ENCODE measurements around the gene CCL22. TPM values are rescaled to one million over a fixed set of nuclear protein-coding genes. Genes with fewer than 3 reads are reported as not detected.

Gene CCL22
- total RNA-seq, 1 donor from 2014 or later: not detected

DNA sequence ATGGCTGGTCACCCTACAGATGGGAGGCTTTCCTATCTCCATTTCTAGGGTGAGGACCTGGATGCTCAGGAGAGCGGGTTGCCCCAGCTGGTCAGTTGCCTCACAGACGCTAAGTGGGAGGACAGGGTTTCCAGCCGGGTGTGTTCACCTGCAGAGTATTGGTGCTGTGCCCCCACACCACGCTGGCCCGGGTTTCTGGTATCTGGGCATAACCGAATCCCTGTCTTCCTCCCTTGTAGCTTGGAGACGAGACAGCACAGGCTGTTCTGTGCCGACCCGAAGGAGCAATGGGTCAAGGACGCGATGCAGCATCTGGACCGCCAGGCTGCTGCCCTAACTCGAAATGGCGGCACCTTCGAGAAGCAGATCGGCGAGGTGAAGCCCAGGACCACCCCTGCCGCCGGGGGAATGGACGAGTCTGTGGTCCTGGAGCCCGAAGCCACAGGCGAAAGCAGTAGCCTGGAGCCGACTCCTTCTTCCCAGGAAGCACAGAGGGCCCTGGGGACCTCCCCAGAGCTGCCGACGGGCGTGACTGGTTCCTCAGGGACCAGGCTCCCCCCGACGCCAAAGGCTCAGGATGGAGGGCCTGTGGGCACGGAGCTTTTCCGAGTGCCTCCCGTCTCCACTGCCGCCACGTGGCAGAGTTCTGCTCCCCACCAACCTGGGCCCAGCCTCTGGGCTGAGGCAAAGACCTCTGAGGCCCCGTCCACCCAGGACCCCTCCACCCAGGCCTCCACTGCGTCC is 23.4 kb downstream of the CCL22 start:
- H3K27me3 ChIP-seq (ENCODE audit: control insufficient read depth, insufficient read depth, low read length): no peaks in the 10 kb centered on the region
- no peak overlapping the region for H3K4me3 ChIP-seq (ENCODE audit: low read depth, low read length)
- H3K36me3 ChIP-seq (ENCODE audit: control insufficient read depth, insufficient read depth, low read length): no peaks in the 10 kb centered on the region
- no peak for DNase-seq (ENCODE audit: low read depth)
- TF ChIP-seq, protein P1, sequence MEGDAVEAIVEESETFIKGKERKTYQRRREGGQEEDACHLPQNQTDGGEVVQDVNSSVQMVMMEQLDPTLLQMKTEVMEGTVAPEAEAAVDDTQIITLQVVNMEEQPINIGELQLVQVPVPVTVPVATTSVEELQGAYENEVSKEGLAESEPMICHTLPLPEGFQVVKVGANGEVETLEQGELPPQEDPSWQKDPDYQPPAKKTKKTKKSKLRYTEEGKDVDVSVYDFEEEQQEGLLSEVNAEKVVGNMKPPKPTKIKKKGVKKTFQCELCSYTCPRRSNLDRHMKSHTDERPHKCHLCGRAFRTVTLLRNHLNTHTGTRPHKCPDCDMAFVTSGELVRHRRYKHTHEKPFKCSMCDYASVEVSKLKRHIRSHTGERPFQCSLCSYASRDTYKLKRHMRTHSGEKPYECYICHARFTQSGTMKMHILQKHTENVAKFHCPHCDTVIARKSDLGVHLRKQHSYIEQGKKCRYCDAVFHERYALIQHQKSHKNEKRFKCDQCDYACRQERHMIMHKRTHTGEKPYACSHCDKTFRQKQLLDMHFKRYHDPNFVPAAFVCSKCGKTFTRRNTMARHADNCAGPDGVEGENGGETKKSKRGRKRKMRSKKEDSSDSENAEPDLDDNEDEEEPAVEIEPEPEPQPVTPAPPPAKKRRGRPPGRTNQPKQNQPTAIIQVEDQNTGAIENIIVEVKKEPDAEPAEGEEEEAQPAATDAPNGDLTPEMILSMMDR (IDR thresholded peaks at IDR 0.05; ENCODE audit: insufficient read depth, low read length, poor library complexity, severe bottlenecking): no peak

DNA sequence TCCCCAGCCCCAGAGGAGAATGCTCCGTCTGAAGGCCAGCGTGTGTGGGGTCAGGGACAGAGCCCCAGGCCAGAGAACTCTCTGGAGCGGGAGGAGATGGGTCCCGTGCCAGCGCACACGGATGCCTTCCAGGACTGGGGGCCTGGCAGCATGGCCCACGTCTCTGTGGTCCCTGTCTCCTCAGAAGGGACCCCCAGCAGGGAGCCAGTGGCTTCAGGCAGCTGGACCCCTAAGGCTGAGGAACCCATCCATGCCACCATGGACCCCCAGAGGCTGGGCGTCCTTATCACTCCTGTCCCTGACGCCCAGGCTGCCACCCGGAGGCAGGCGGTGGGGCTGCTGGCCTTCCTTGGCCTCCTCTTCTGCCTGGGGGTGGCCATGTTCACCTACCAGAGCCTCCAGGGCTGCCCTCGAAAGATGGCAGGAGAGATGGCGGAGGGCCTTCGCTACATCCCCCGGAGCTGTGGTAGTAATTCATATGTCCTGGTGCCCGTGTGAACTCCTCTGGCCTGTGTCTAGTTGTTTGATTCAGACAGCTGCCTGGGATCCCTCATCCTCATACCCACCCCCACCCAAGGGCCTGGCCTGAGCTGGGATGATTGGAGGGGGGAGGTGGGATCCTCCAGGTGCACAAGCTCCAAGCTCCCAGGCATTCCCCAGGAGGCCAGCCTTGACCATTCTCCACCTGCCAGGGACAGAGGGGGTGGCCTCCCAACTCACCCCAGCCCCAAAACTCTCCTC is 24.1 kb downstream of the CCL22 start:
- no peaks in the 10 kb centered on the region for H3K27me3 ChIP-seq (ENCODE audit: control insufficient read depth, insufficient read depth, low read length)
- TF ChIP-seq, protein P1 (IDR thresholded peaks at IDR 0.05; ENCODE audit: insufficient read depth, low read length, poor library complexity, severe bottlenecking): no peak
- no peaks in the 10 kb centered on the region for H3K36me3 ChIP-seq (ENCODE audit: control insufficient read depth, insufficient read depth, low read length)
- DNase-seq (ENCODE audit: low read depth): no peak
- H3K4me3 ChIP-seq (ENCODE audit: low read depth, low read length): no peak overlapping the region

DNA sequence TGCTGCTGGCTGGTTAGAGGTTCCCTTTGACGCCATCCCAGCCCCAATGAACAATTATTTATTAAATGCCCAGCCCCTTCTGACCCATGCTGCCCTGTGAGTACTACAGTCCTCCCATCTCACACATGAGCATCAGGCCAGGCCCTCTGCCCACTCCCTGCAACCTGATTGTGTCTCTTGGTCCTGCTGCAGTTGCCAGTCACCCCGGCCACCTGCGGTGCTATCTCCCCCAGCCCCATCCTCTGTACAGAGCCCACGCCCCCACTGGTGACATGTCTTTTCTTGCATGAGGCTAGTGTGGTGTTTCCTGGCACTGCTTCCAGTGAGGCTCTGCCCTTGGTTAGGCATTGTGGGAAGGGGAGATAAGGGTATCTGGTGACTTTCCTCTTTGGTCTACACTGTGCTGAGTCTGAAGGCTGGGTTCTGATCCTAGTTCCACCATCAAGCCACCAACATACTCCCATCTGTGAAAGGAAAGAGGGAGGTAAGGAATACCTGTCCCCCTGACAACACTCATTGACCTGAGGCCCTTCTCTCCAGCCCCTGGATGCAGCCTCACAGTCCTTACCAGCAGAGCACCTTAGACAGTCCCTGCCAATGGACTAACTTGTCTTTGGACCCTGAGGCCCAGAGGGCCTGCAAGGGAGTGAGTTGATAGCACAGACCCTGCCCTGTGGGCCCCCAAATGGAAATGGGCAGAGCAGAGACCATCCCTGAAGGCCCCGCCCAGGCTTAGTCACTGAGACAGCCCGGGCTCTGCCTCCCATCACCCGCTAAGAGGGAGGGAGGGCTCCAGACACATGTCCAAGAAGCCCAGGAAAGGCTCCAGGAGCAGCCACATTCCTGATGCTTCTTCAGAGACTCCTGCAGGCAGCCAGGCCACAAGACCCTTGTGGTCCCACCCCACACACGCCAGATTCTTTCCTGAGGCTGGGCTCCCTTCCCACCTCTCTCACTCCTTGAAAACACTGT is 25.0 kb downstream of the CCL22 start:
- Histone ChIP-seq H3K4me3 (ENCODE audit: low read depth, low read length) (no peak overlapping the region), H3K36me3 (ENCODE audit: control insufficient read depth, insufficient read depth, low read length) (no peaks in the 10 kb centered on the region), H3K27me3 (ENCODE audit: control insufficient read depth, insufficient read depth, low read length) (no peaks in the 10 kb centered on the region)
- TF ChIP-seq, protein P1 (IDR thresholded peaks at IDR 0.05; ENCODE audit: insufficient read depth, low read length, poor library complexity, severe bottlenecking): no peak
- DNase-seq (ENCODE audit: low read depth): no peak

DNA sequence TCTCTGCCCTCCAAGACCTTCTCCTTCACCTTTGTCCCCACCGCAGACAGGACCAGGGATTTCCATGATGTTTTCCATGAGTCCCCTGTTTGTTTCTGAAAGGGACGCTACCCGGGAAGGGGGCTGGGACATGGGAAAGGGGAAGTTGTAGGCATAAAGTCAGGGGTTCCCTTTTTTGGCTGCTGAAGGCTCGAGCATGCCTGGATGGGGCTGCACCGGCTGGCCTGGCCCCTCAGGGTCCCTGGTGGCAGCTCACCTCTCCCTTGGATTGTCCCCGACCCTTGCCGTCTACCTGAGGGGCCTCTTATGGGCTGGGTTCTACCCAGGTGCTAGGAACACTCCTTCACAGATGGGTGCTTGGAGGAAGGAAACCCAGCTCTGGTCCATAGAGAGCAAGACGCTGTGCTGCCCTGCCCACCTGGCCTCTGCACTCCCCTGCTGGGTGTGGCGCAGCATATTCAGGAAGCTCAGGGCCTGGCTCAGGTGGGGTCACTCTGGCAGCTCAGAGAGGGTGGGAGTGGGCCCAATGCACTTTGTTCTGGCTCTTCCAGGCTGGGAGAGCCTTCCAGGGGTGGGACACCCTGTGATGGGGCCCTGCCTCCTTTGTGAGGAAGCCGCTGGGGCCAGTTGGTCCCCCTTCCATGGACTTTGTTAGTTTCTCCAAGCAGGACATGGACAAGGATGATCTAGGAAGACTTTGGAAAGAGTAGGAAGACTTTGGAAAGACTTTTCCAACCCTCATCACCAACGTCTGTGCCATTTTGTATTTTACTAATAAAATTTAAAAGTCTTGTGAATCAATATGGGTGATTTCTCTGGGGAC is 25.9 kb downstream of the CCL22 start:
- DNase-seq (ENCODE audit: low read depth): no peak
- TF ChIP-seq, protein P1 (IDR thresholded peaks at IDR 0.05; ENCODE audit: insufficient read depth, low read length, poor library complexity, severe bottlenecking): no peak

DNA sequence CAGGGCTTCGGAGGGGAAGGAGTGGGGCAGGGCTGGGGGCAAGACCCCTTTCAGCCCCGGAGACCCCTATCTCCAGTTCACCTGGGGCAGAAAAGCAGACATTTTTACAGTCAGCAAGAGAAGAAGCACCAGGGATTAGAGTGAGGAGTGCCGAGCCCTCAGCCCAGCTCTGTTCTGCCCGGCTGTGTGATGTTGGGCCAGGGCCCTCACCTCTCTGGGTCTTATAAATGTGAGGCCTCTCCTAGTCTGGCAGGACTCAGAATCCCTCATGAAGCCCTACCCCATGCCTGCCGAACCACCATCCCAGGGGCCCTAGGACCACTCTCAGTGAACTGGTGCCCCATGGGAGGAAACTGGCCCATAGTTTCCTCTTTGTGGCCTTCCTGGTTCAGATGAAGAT is 26.5 kb downstream of the CCL22 start:
- TF ChIP-seq, protein P1 (IDR thresholded peaks at IDR 0.05; ENCODE audit: insufficient read depth, low read length, poor library complexity, severe bottlenecking): no peak
- DNase-seq (ENCODE audit: low read depth): no peak
- Histone ChIP-seq H3K27me3 (ENCODE audit: control insufficient read depth, insufficient read depth, low read length) (no peaks in the 10 kb centered on the region), H3K4me3 (ENCODE audit: low read depth, low read length) (no peak overlapping the region), H3K36me3 (ENCODE audit: control insufficient read depth, insufficient read depth, low read length) (no peaks in the 10 kb centered on the region)

More for the DNA sequence above, 25.9 kb downstream of the CCL22 start:
- H3K4me3 ChIP-seq (ENCODE audit: low read depth, low read length): no peak overlapping the region
- no peaks in the 10 kb centered on the region for H3K36me3 ChIP-seq (ENCODE audit: control insufficient read depth, insufficient read depth, low read length)
- H3K27me3 ChIP-seq (ENCODE audit: control insufficient read depth, insufficient read depth, low read length): no peaks in the 10 kb centered on the region
